Inflammatory macrophage treated with lipopolysaccharide for 1 hour (primary cell): Measurements from ENCODE around the gene GPC5.
"Not testable (repeated sequence)": the region's sequence is repeated elsewhere in the genome, so short reads cannot be mapped to it uniquely, and the experiment has no call there.

Experiments used
- DNase-seq, 2 donors: peaks; one replicate each; pipeline ENCODE4 v3.0.0-alpha.2; 2020 to 2022

GPC5 gene

GRCh38 chr13:91660076-91660415 is 261.6 kb downstream of the GPC5 start:
- no peak for DNase-seq

- DNase-seq: no peak
Observed at GRCh38 chr13:91661692-91662490, 263.5 kb downstream of the GPC5 start.

GRCh38 chr13:91664039-91664438 is 265.6 kb downstream of the GPC5 start:
- DNase-seq: no peak

GRCh38 chr13:91667486-91667885 is 269.1 kb downstream of the GPC5 start:
- no peak for DNase-seq

- DNase-seq: no peak
Observed at GRCh38 chr13:91668866-91669495, 270.6 kb downstream of the GPC5 start.

GRCh38 chr13:91674347-91674746 is 275.9 kb downstream of the GPC5 start:
- DNase-seq: not testable (repeated sequence)

GRCh38 chr13:91684746-91685145 is 286.3 kb downstream of the GPC5 start:
- no peak for DNase-seq

- DNase-seq: no peak
Observed at GRCh38 chr13:91690944-91691343, 292.5 kb downstream of the GPC5 start.

- no peak for DNase-seq
Observed at GRCh38 chr13:91693466-91693865, 295.0 kb downstream of the GPC5 start.

GRCh38 chr13:91698308-91698707 is 299.9 kb downstream of the GPC5 start:
- no peak for DNase-seq

GRCh38 chr13:91698767-91699166 is 300.3 kb downstream of the GPC5 start:
- no peak for DNase-seq

GRCh38 chr13:91699863-91700262 is 301.4 kb downstream of the GPC5 start:
- no peak for DNase-seq

GRCh38 chr13:91701975-91702374 is 303.6 kb downstream of the GPC5 start:
- no peak for DNase-seq

- no peak for DNase-seq
Observed at GRCh38 chr13:91702411-91702810, 304.0 kb downstream of the GPC5 start.

GRCh38 chr13:91704398-91704797 is 306.0 kb downstream of the GPC5 start:
- DNase-seq: no peak

- DNase-seq: no peak
Observed at GRCh38 chr13:91708558-91708957, 310.1 kb downstream of the GPC5 start.

- no peak for DNase-seq
Observed at GRCh38 chr13:91709180-91709579, 310.8 kb downstream of the GPC5 start.

GRCh38 chr13:91710733-91711132 is 312.3 kb downstream of the GPC5 start:
- DNase-seq: no peak

- no peak for DNase-seq
Observed at GRCh38 chr13:91714855-91715254, 316.4 kb downstream of the GPC5 start.

- DNase-seq: no peak
Observed at GRCh38 chr13:91716436-91717065, 318.1 kb downstream of the GPC5 start.

- DNase-seq: no peak
Observed at GRCh38 chr13:91719033-91719432, 320.6 kb downstream of the GPC5 start.

GRCh38 chr13:91721413-91721812 is 323.0 kb downstream of the GPC5 start:
- DNase-seq: no peak

GRCh38 chr13:91722267-91722884 is 324.0 kb downstream of the GPC5 start:
- peak in 1 of 2 donors; percentile 46 for DNase-seq

GRCh38 chr13:91724591-91724990 is 326.2 kb downstream of the GPC5 start:
- DNase-seq: no peak
